Stimulated activated CD8-positive, alpha-beta memory T cell treated with anti-CD3 and anti-CD28 coated beads, Interleukin-12 subunit alpha, Interleukin-12 subunit beta, amount 100 ng/mL, for 4 hours (primary cell): ENCODE data around the gene NAP1L4.

Experiments
- DNase-seq: peaks from one replicate; pipeline ENCODE4 v3.0.0-alpha.2; 2020; ENCODE audit warnings: low read depth

NAP1L4 gene

GRCh38 chr11:2992234-2992996 lies at the start of gene NAP1L4:
Gene NAP1L4, minus strand, starts transcription at chr11:2992329. Its CDS starts 13,109 bp downstream, at chr11:2979220.
- peak; percentile 94 for DNase-seq

- no peak for DNase-seq
Observed at GRCh38 chr11:3040881-3041280, 48.8 kb upstream of the NAP1L4 start.

- no peak for DNase-seq
Observed at GRCh38 chr11:3037945-3038271, 45.8 kb upstream of the NAP1L4 start.

GRCh38 chr11:3037040-3037944 lies 45.2 kb upstream of the NAP1L4 start:
- no peak for DNase-seq

GRCh38 chr11:3036419-3036818 lies 44.3 kb upstream of the NAP1L4 start:
- DNase-seq, result no peak

- no peak for DNase-seq
Observed at GRCh38 chr11:3035333-3035732, 43.2 kb upstream of the NAP1L4 start.

- no peak for DNase-seq
Observed at GRCh38 chr11:3030289-3031070, 38.4 kb upstream of the NAP1L4 start.

- no peak for DNase-seq
Observed at GRCh38 chr11:3028813-3029212, 36.7 kb upstream of the NAP1L4 start.

GRCh38 chr11:3026803-3027202 lies 34.7 kb upstream of the NAP1L4 start:
- DNase-seq, result no peak

- no peak for DNase-seq
Observed at GRCh38 chr11:3022982-3023381, 30.9 kb upstream of the NAP1L4 start.

GRCh38 chr11:3022300-3022967 lies 30.3 kb upstream of the NAP1L4 start:
- DNase-seq, result no peak

- no peak for DNase-seq
Observed at GRCh38 chr11:3021125-3021524, 29.0 kb upstream of the NAP1L4 start.

GRCh38 chr11:3020011-3020410 lies 27.9 kb upstream of the NAP1L4 start:
- DNase-seq, result no peak

GRCh38 chr11:3018596-3018995 lies 26.5 kb upstream of the NAP1L4 start:
- no peak for DNase-seq

GRCh38 chr11:3016861-3017260 lies 24.7 kb upstream of the NAP1L4 start:
- DNase-seq, result no peak

- no peak for DNase-seq
Observed at GRCh38 chr11:3015796-3016195, 23.7 kb upstream of the NAP1L4 start.

GRCh38 chr11:3014943-3015342 lies 22.8 kb upstream of the NAP1L4 start:
- no peak for DNase-seq

GRCh38 chr11:3014057-3014938 lies 22.2 kb upstream of the NAP1L4 start:
- DNase-seq, result peak; percentile 37

- no peak for DNase-seq
Observed at GRCh38 chr11:3011891-3012885, 20.1 kb upstream of the NAP1L4 start.
